Effector memory CD8-positive, alpha-beta T cell (primary cell): ENCODE results near the gene GRK2.
"Not testable (repeated sequence)": the region's sequence is repeated elsewhere in the genome, so short reads cannot be mapped to it uniquely, and the experiment has no call there.

Experiments used
- ATAC-seq: fragments of 150-1000 bp; cut with Tn5 transposase; replicated peaks from 2 replicates; pipeline ENCODE4 v1.10.0; 2021; ENCODE audit warnings: mild to moderate bottlenecking, moderate library complexity
- DNase-seq, 3 experiments: peaks; one replicate each; pipeline ENCODE4 v3.0.0; 2021
- H3K27ac Mint-ChIP-seq, 2 donors: one replicate each; pipeline ENCODE4 v1.8.0; 2022; ENCODE audit warnings: mild to moderate bottlenecking in 2 of 2, mixed read lengths in 2 of 2, moderate library complexity in 2 of 2
- H3K27me3 Mint-ChIP-seq, 2 donors: one replicate each; pipeline ENCODE4 v1.8.0; 2022; ENCODE audit warnings: mixed read lengths in 2 of 2
- H3K36me3 Mint-ChIP-seq: one replicate; pipeline ENCODE4 v1.8.0; 2022; ENCODE audit warnings: mild to moderate bottlenecking, moderate library complexity, mixed read lengths; ENCODE audit not compliant: insufficient read depth
- H3K4me1 Mint-ChIP-seq, 2 donors: one replicate each; pipeline ENCODE4 v1.8.0; 2022; ENCODE audit warnings: low read depth in 2 of 2, mixed read lengths in 2 of 2
- H3K4me3 Mint-ChIP-seq, 2 donors: one replicate each; pipeline ENCODE4 v1.8.0; 2022; ENCODE audit warnings: mild to moderate bottlenecking in 2 of 2, mixed read lengths in 2 of 2, moderate library complexity in 2 of 2
- H3K9me3 Mint-ChIP-seq, 2 donors: one replicate each; pipeline ENCODE4 v1.8.0; 2022; ENCODE audit warnings: mixed read lengths in 2 of 2

GRK2 gene

GRCh38 chr11:67315325-67315909 lies 49.1 kb downstream of the GRK2 start:
- H3K27ac Mint-ChIP-seq, result no peak overlapping the region
- no peaks in the 10 kb centered on the region for H3K9me3 Mint-ChIP-seq
- H3K36me3 Mint-ChIP-seq, result peaks cover 32% of the 10 kb centered on the region
- DNase-seq (no peak), ATAC-seq (no peak)
- H3K4me1 Mint-ChIP-seq, result peaks cover 36 to 40% of the 10 kb centered on the region in 2 donors
- H3K4me3 Mint-ChIP-seq, result peak overlapping the region in 1 of 2 donors; percentile 23
- H3K27me3 Mint-ChIP-seq, result no peaks in the 10 kb centered on the region

- no peak for DNase-seq
- peaks cover 30 to 36% of the 10 kb centered on the region in 2 donors for H3K4me1 Mint-ChIP-seq
- H3K36me3 Mint-ChIP-seq, result peaks cover 32% of the 10 kb centered on the region
- no peak for ATAC-seq
- H3K9me3 Mint-ChIP-seq, result no peaks in the 10 kb centered on the region
- H3K27me3 Mint-ChIP-seq, result no peaks in the 10 kb centered on the region
- H3K27ac Mint-ChIP-seq, result peak overlapping the region; percentile 92 to 94
- peak overlapping the region; percentile 87 to 98 for H3K4me3 Mint-ChIP-seq
Measured at GRCh38 chr11:67316882-67317204, 50.6 kb downstream of the GRK2 start.

GRCh38 chr11:67317205-67317887 lies 51.1 kb downstream of the GRK2 start:
- ATAC-seq (peak; percentile 81), DNase-seq (peak; percentile 99)
- Mint-ChIP-seq H3K9me3 (no peaks in the 10 kb centered on the region), H3K27me3 (no peaks in the 10 kb centered on the region), H3K27ac (peak overlapping the region; percentile 92 to 94), H3K4me3 (peak overlapping the region; percentile 87 to 98), H3K4me1 (peaks cover 26 to 33% of the 10 kb centered on the region in 2 donors), H3K36me3 (peaks cover 32% of the 10 kb centered on the region)

- Mint-ChIP-seq H3K4me1 (peaks cover 20 to 26% of the 10 kb centered on the region in 2 donors), H3K4me3 (peak overlapping the region; percentile 87 to 98), H3K9me3 (no peaks in the 10 kb centered on the region), H3K36me3 (peaks cover 32% of the 10 kb centered on the region), H3K27ac (peak overlapping the region; percentile 92 to 94), H3K27me3 (no peaks in the 10 kb centered on the region)
- ATAC-seq, result peak; percentile 30
- no peak for DNase-seq
Measured at GRCh38 chr11:67317888-67318555, 51.7 kb downstream of the GRK2 start.

- not testable (repeated sequence) for DNase-seq, H3K9me3 Mint-ChIP-seq, H3K27ac Mint-ChIP-seq, ATAC-seq, H3K27me3 Mint-ChIP-seq
- Mint-ChIP-seq H3K4me3 (peak overlapping the region; percentile 87 to 98), H3K36me3 (peaks cover 28% of the 10 kb centered on the region), H3K4me1 (peaks cover 14 to 20% of the 10 kb centered on the region in 2 donors)
Measured at GRCh38 chr11:67318876-67319275, 52.6 kb downstream of the GRK2 start.

- Mint-ChIP-seq H3K4me3 (no peak overlapping the region), H3K9me3 (no peaks in the 10 kb centered on the region), H3K27me3 (no peaks in the 10 kb centered on the region), H3K4me1 (peaks cover 9 to 15% of the 10 kb centered on the region in 2 donors), H3K27ac (no peak overlapping the region), H3K36me3 (peaks cover 28% of the 10 kb centered on the region)
- no peak for DNase-seq
- ATAC-seq, result no peak
Measured at GRCh38 chr11:67320011-67320410, 53.7 kb downstream of the GRK2 start.

GRCh38 chr11:67320691-67321090 lies 54.4 kb downstream of the GRK2 start:
- no peak for DNase-seq
- Mint-ChIP-seq H3K9me3 (no peaks in the 10 kb centered on the region), H3K4me1 (peaks cover 9 to 15% of the 10 kb centered on the region in 2 donors), H3K36me3 (peaks cover 25% of the 10 kb centered on the region), H3K4me3 (no peak overlapping the region), H3K27me3 (no peaks in the 10 kb centered on the region), H3K27ac (no peak overlapping the region)
- ATAC-seq, result no peak

- H3K4me3 Mint-ChIP-seq, result no peak overlapping the region
- no peaks in the 10 kb centered on the region for H3K27me3 Mint-ChIP-seq
- no peak for ATAC-seq
Measured at GRCh38 chr11:67321313-67321871, 55.1 kb downstream of the GRK2 start.

GRCh38 chr11:67322049-67322448 lies 55.8 kb downstream of the GRK2 start:
- Mint-ChIP-seq H3K4me1 (peaks cover 6 to 12% of the 10 kb centered on the region in 2 donors), H3K36me3 (peaks cover 17% of the 10 kb centered on the region), H3K27me3 (no peaks in the 10 kb centered on the region), H3K9me3 (no peaks in the 10 kb centered on the region), H3K27ac (no peak overlapping the region), H3K4me3 (no peak overlapping the region)
- ATAC-seq (no peak), DNase-seq (no peak)

More at GRCh38 chr11:67321313-67321871, 55.1 kb downstream of the GRK2 start:
- Mint-ChIP-seq H3K36me3 (peaks cover 22% of the 10 kb centered on the region), H3K9me3 (no peaks in the 10 kb centered on the region), H3K27ac (no peak overlapping the region), H3K4me1 (peaks cover 9 to 15% of the 10 kb centered on the region in 2 donors)
- no peak for DNase-seq

- H3K36me3 Mint-ChIP-seq, result peaks cover 5% of the 10 kb centered on the region
- no peak overlapping the region for H3K27ac Mint-ChIP-seq
- no peak overlapping the region for H3K4me3 Mint-ChIP-seq
- peaks cover 2 to 3% of the 10 kb centered on the region in 2 donors for H3K4me1 Mint-ChIP-seq
- no peak for DNase-seq
- H3K9me3 Mint-ChIP-seq, result no peaks in the 10 kb centered on the region
- no peaks in the 10 kb centered on the region for H3K27me3 Mint-ChIP-seq
- no peak for ATAC-seq
Measured at GRCh38 chr11:67323526-67323925, 57.3 kb downstream of the GRK2 start.

GRCh38 chr11:67332081-67332691 lies 65.9 kb downstream of the GRK2 start:
- ATAC-seq (no peak), DNase-seq (no peak)
- no peaks in the 10 kb centered on the region for H3K9me3 Mint-ChIP-seq
- no peaks in the 10 kb centered on the region for H3K36me3 Mint-ChIP-seq
- no peak overlapping the region for H3K4me3 Mint-ChIP-seq
- no peaks in the 10 kb centered on the region for H3K4me1 Mint-ChIP-seq
- no peaks in the 10 kb centered on the region for H3K27me3 Mint-ChIP-seq
- H3K27ac Mint-ChIP-seq, result no peak overlapping the region
